ENCODE measurements around the gene MARCKSL1. TPM values are rescaled to one million over a fixed set of nuclear protein-coding genes. Genes with fewer than 3 reads are reported as not detected.

The MARCKSL1 gene
- total and polyA plus RNA-seq, 2 of the 8 experiments (the other 6 are each of a cell fraction or from before 2014, with no cell fraction given), result 536 to 558 TPM

DNA sequence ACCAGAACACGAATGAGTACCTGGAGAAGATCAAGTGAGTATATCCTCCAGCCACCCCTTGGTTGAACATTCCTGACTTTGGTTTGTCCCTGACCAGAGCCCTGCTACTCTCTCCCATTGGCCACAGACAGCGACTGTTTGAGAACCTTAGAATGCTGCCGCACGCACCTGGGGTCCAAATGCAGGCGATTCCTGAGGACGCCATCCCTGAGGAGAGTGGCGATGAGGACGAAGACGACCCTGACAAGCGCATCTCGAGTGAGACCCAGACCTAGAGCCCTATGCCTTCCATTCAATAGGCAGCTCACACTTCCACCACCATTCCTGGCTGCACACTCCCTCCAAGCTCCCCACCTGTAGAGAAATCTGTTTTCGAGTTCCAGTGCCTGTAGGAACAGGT lies 4.5 kb downstream of the MARCKSL1 start:
- 94% methylated on average over 12 of the region's 12 CpGs; no CpG with 5 or more reads in 1 of the 2 experiments for WGBS, 2 experiments (ENCODE audit: extremely low coverage in 1 of 2, insufficient coverage in 1 of 2, insufficient read length in 1 of 2, insufficient replicate concordance in 2 of 2, low coverage in 1 of 2, low lambda C conversion rate in 2 of 2, missing lambda C conversion rate in 1 of 2)
- no peak overlapping the region for H4K5ac ChIP-seq (ENCODE audit: insufficient read length, low read depth, low read length)
- H3K4ac ChIP-seq (replicated peaks; ENCODE audit: insufficient read length, low read depth, low read length), result no peak overlapping the region
- peaks cover 10% of the 10 kb centered on the region; the same call in 1 of the 2 replicates for H3K23me2 ChIP-seq (ENCODE audit: low read depth, low read length)
- H3K9me3 ChIP-seq (ENCODE audit: insufficient read depth in 2 of 2, low read depth in 1 of 2, low read length in 1 of 2), result no peaks in the 10 kb centered on the region
- no peak overlapping the region for H3K18ac ChIP-seq (ENCODE audit: extremely low read depth, low read length)
- ChIA-PET POLR2A (ENCODE audit: partially characterized antibody) (interaction anchor here (0.8 to 13.4 kb wide), 28 partner anchors 10 to 248 kb away, joined by 3 to 321 read pairs (median 4); partner anchors contain the start of genes BSDC1, CCDC28B, FAM167B and FAM229A), CTCF (ENCODE audit: partially characterized antibody) (interaction anchor here (1.0 to 3.6 kb wide), 6 partner anchors 9 to 130 kb away, joined by 3 to 14 read pairs (median 4); no protein-coding TSS in a partner anchor)
- no peak overlapping the region for H2BK12ac ChIP-seq (ENCODE audit: low read depth, low read length)
- H3K79me1 ChIP-seq (ENCODE audit: low read depth, low read length), result peaks cover 2% of the 10 kb centered on the region; the same call in 1 of the 2 replicates
- H3K4me2 ChIP-seq (ENCODE audit: insufficient read depth in 1 of 2, low read depth in 2 of 2, low read length in 2 of 2), result no peak overlapping the region
- H3K27ac ChIP-seq (ENCODE audit: low read depth, low read length), result no peak overlapping the region
- no peak overlapping the region for H3K23ac ChIP-seq (ENCODE audit: insufficient read length)
- peaks cover 24 to 79% (median 36%) of the 10 kb centered on the region in 4 experiments; a peak in 7 of 8 replicates for H3K36me3 ChIP-seq (ENCODE audit: control insufficient read depth in 2 of 4, insufficient read depth in 4 of 4, low read length in 3 of 4)
- no peak overlapping the region for H2BK20ac ChIP-seq (ENCODE audit: low read length)
- peaks cover 0 to 1% (median 0%) of the 10 kb centered on the region in 4 experiments; a peak in 3 of 7 replicates for H3K27me3 ChIP-seq (replicated peaks in 1 of 4; ENCODE audit: control insufficient read depth in 3 of 4, extremely low read depth in 1 of 4, insufficient read depth in 3 of 4, low read length in 3 of 4)
- no peak for FAIRE-seq
- no peak overlapping the region for H3K4me3 ChIP-seq (ENCODE audit: extremely low read depth in 1 of 4, insufficient read depth in 2 of 4, low read depth in 3 of 4, low read length in 4 of 4)
- no peak overlapping the region for H2BK15ac ChIP-seq (ENCODE audit: low read length)
- no peak overlapping the region for H2AFZ ChIP-seq (ENCODE audit: low read length)
- no peak overlapping the region for H4K91ac ChIP-seq (replicated peaks; ENCODE audit: insufficient read length, low read length)
- no peak overlapping the region for H3K56ac ChIP-seq (replicated peaks; ENCODE audit: insufficient read length, low read depth, low read length)
- H3K4me1 ChIP-seq (replicated peaks in 1 of 4; ENCODE audit: control insufficient read depth in 3 of 4, insufficient read depth in 4 of 4, low read length in 3 of 4), result peaks cover 5 to 24% (median 16%) of the 10 kb centered on the region in 4 experiments
- peaks cover 4 to 21% of the 10 kb centered on the region in 2 experiments; a peak in 3 of 4 replicates for H3K79me2 ChIP-seq (ENCODE audit: control insufficient read depth in 1 of 2, insufficient read depth in 2 of 2, low read length in 2 of 2)
- no peak overlapping the region for H3K9ac ChIP-seq (replicated peaks in 1 of 4; ENCODE audit: extremely low read depth in 1 of 4, low read depth in 3 of 4, low read length in 3 of 4)
- H2AK5ac ChIP-seq (ENCODE audit: low read depth, low read length), result no peak overlapping the region
- peak; percentile 75; the same call in 1 of the 2 replicates for TF ChIP-seq POLR2AphosphoS5 (IDR thresholded peaks at IDR 0.05; ENCODE audit: low read depth, low read length)
- TF ChIP-seq TCF12 (IDR thresholded peaks at IDR 0.05; ENCODE audit: low read depth, low read length), result no peak
- H3K14ac ChIP-seq (ENCODE audit: insufficient read length), result no peak overlapping the region
- H4K8ac ChIP-seq (ENCODE audit: extremely low read depth, insufficient read depth, low read length), result no peak overlapping the region
- no peak overlapping the region for H2BK120ac ChIP-seq (replicated peaks; ENCODE audit: low read depth, low read length)
- DNase-seq (ENCODE audit: low read depth in 1 of 2, low spot score in 2 of 2), result no peak
- H2BK5ac ChIP-seq (ENCODE audit: low read depth, low read length), result 0 out of 2 replicates have a peak overlapping the region, but pooled peaks have one; percentile 31
- peaks cover 9 to 20% of the 10 kb centered on the region in 2 experiments for H4K20me1 ChIP-seq (replicated peaks in 1 of 2; ENCODE audit: control insufficient read depth in 1 of 2, insufficient read depth in 2 of 2, low read length in 2 of 2)

Data from H1 (cell line).